Bronchial epithelial cell (primary cell): ENCODE measurements around the gene ZNF362. TPM values are rescaled to one million over a fixed set of nuclear protein-coding genes. Genes with fewer than 3 reads are reported as not detected.

Source experiments
- DNase-seq: peaks from one replicate; pipeline ENCODE4 v3.0.0-alpha.2; 2010; ENCODE audit warnings: low read depth
- FAIRE-seq: peaks from 2 replicates; lab custom pipeline; 2011; peaks lifted over from hg19 to GRCh38; lab: Jason Lieb, UNC
- H3K27me3 ChIP-seq: 2 replicates; pipeline ENCODE4 v1.5.1; 2011; ENCODE audit warnings: low read length; ENCODE audit not compliant: control insufficient read depth, insufficient read depth
- H3K36me3 ChIP-seq: 2 replicates; pipeline ENCODE4 v1.5.1; 2011; ENCODE audit warnings: low read length; ENCODE audit not compliant: control insufficient read depth, insufficient read depth
- H3K4me3 ChIP-seq: 2 replicates; pipeline ENCODE4 v1.5.1; 2011; ENCODE audit warnings: mild to moderate bottlenecking, low read depth, low read length, control low read depth
- total RNA-seq: library from RNA; depleted of rRNA; stranded (reverse); fragments of >200 nt; gene quantifications from 2 replicates; pipeline ENCODE4 v1.2.1, GENCODE V29; 2014
- TF ChIP-seq, protein P1 (sequence below): IDR thresholded peaks from 2 replicates; pipeline ENCODE4 v1.5.1; 2011; ENCODE audit warnings: mild to moderate bottlenecking, moderate library complexity, low read length, control low read depth, inconsistent platforms; ENCODE audit not compliant: insufficient read depth, severe bottlenecking

The ZNF362 gene
- total RNA-seq, 1 donor from 2014 or later = 1.1 TPM

DNA sequence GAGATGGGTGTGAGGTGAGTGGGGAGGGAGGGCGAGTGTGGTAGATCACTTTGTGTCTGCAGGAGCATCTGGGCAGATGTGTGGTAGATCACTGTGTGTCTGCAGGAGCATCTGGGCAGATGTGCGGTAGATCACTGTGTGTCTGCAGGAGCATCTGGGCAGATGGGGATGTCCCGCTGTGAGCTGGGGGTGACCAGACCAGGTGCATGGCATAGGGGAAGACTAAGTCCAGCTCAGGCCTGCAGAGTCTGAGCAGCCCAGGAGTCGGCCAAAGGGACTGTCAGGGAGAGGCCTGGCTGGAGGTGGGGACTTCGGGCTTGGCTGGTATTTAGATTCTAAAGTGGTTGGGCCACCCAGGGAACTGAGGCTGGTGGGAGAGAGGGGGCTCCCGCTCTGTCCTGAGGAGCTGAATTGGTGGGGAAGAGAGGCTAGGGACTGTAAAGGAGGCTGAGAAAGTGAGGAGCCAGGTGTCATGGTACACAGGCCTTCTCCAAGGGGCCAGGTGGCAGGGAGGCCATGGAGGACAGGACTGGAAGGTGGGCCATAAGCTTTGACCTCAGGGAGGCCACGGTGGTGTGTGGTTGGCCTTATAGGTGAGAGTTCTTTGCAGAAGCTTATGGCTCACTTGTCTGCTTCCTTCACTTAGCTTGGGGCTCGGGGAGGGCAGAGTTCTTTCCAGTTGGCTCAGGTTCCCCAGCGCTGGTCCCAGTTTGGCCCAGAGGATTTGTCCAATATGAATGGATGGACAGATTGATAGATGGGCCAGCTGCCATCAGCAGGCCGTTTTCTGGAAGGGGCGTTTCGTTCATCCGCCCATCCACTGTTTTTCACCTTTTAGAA lies 15.6 kb downstream of the ZNF362 start:
- Histone ChIP-seq H3K27me3 (no peaks in the 10 kb centered on the region), H3K4me3 (no peak overlapping the region), H3K36me3 (peaks cover 5% of the 10 kb centered on the region)
- no peak for DNase-seq
- FAIRE-seq = no peak
- TF ChIP-seq, protein P1, sequence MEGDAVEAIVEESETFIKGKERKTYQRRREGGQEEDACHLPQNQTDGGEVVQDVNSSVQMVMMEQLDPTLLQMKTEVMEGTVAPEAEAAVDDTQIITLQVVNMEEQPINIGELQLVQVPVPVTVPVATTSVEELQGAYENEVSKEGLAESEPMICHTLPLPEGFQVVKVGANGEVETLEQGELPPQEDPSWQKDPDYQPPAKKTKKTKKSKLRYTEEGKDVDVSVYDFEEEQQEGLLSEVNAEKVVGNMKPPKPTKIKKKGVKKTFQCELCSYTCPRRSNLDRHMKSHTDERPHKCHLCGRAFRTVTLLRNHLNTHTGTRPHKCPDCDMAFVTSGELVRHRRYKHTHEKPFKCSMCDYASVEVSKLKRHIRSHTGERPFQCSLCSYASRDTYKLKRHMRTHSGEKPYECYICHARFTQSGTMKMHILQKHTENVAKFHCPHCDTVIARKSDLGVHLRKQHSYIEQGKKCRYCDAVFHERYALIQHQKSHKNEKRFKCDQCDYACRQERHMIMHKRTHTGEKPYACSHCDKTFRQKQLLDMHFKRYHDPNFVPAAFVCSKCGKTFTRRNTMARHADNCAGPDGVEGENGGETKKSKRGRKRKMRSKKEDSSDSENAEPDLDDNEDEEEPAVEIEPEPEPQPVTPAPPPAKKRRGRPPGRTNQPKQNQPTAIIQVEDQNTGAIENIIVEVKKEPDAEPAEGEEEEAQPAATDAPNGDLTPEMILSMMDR = no peak

DNA sequence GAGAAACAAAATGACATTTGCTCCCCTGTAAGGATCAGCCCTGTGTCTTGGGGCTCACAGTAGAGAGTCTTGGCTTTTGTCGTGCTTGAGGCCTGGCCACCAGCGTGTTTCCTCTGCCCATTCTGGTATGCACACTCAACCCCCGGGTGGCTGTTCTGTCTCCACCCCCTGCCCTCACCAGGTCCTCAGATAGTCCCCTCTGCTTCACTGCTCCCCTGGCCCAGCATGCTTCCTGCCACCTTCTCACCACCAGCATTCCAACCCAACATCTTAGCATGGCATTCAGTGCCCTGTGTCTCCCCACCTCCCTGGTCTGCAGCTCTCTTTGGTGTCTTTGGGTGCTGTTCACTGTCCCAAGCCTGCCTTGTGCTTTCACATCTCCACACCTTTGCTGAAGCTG lies 16.2 kb downstream of the ZNF362 start:
- no peaks in the 10 kb centered on the region for H3K27me3 ChIP-seq
- H3K36me3 ChIP-seq = peaks cover 5% of the 10 kb centered on the region
- DNase-seq (no peak), FAIRE-seq (peak; percentile 80)
- TF ChIP-seq, protein P1 = no peak
- H3K4me3 ChIP-seq = no peak overlapping the region

- Histone ChIP-seq H3K4me3 (no peak overlapping the region), H3K27me3 (no peaks in the 10 kb centered on the region), H3K36me3 (peaks cover 5% of the 10 kb centered on the region)
- TF ChIP-seq, protein P1 = no peak
- no peak for DNase-seq
- no peak for FAIRE-seq
Observed at GRCh38 chr1:33272930-33273329, 16.6 kb downstream of the ZNF362 start.

- TF ChIP-seq, protein P1 = no peak
- DNase-seq (no peak), FAIRE-seq (no peak)
- H3K27me3 ChIP-seq = no peaks in the 10 kb centered on the region
- peaks cover 5% of the 10 kb centered on the region for H3K36me3 ChIP-seq
- no peak overlapping the region for H3K4me3 ChIP-seq
Observed at GRCh38 chr1:33273406-33273805, 17.1 kb downstream of the ZNF362 start.

DNA sequence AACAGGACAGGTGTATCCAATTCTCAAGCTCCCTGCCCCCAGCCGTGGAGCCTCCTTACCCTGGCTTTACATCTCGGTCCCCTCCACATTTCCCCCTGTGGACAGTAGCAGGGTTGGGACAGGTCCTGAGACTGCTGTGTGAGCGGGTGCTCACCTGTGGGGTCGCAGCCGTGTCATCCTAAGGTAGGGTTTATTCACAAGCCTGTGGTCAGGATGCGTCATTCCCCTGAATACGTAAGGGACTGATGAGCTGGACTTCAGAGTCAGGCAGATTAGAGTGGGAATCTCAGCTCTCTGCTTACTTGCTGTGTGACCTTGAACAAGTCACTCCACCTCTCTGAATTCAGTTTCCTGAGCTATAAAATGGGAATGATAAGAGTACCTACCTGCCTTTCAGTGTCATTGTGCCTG lies 17.7 kb downstream of the ZNF362 start:
- DNase-seq = peak; percentile 38

More for the DNA sequence above, 17.7 kb downstream of the ZNF362 start:
- Histone ChIP-seq H3K4me3 (no peak overlapping the region), H3K36me3 (peaks cover 5% of the 10 kb centered on the region), H3K27me3 (no peaks in the 10 kb centered on the region)
- FAIRE-seq = peak; percentile 36
- TF ChIP-seq, protein P1 = no peak
